Adrenal gland (tissue), 5 donors: ENCODE data around the gene FBLN1.

Experiments
- CTCF ChIP-seq, 6 experiments: fragments of 450-650 bp in 4 of 6; fragments of 200-600 bp in 2 of 6; sonication (generic) in 1 of 6; IDR thresholded peaks; 1 replicate in 5 of 6; 2 replicates in 1 of 6; pipeline versions ENCODE4 v1.5.1 to v1.8.0; 2016 to 2021; ENCODE audit warnings: antibody characterized with exemption in 6 of 6, mild to moderate bottlenecking in 2 of 6, moderate library complexity in 1 of 6
- POLR2A ChIP-seq, 2 donors: fragments of 450-650 bp; IDR thresholded peaks; one replicate each; pipeline ENCODE4 v1.6.1; 2017; ENCODE audit warnings: antibody characterized with exemption in 2 of 2, mild to moderate bottlenecking in 2 of 2, moderate library complexity in 1 of 2
- donor health status: DM: no; HTN: no; CAD: no.

- TF ChIP-seq CTCF (IDR thresholded peaks at IDR 0.05), result no peak
- TF ChIP-seq POLR2A (IDR thresholded peaks at IDR 0.05), result no peak
These were observed 29.6 kb downstream of the FBLN1 start for GRCh38 chr22:45532235-45532631.
